HG03575 (cell line): ENCODE data around the gene ARL8B.

ENCODE experiments used
- ATAC-seq: cut with Tn5 transposase; IDR thresholded peaks from one replicate; pipeline ENCODE4 v1.9.1; 2021; ENCODE audit not compliant: unreplicated experiment, insufficient number of reproducible peaks, low FRiP score; ENCODE audit errors: extremely low read depth

The ARL8B gene

DNA sequence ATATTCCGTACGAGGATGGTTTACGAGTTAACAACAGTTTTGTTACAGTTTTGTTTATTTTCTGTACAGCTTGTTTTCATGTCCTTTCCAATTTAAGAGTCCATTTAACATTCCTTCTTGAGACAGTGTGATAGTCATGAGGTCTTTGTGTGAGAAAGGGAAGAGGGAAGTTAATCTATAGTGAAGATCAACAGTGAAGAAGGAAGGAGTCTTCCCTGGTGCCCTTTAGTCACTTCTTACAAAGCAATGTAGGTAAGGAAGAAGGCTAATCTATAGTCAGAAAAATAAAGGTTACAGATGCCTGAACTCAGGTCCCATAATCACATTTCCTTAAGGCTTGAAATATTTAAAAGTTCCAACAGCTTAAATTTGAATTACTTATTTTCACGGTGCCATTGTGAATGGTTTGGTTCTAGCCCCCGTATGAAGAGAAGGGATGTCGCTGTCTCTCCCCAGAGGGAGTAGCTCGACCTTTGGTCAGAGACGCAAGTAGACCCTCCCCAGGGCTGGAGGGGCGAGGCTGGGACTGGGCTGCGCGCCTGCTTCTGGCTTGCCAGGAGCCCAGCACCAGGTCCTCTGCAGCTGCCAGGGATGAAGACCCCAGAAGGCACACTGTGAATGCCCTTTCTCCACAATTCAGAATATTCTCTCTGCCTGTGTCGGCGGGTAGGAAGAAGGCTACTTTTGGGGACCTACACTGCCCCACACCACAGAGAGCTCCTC is 100.4 kb downstream of the ARL8B start:
- no peak for ATAC-seq

- ATAC-seq: no peak
Measured at GRCh38 chr3:5226783-5227182, 104.7 kb downstream of the ARL8B start.

DNA sequence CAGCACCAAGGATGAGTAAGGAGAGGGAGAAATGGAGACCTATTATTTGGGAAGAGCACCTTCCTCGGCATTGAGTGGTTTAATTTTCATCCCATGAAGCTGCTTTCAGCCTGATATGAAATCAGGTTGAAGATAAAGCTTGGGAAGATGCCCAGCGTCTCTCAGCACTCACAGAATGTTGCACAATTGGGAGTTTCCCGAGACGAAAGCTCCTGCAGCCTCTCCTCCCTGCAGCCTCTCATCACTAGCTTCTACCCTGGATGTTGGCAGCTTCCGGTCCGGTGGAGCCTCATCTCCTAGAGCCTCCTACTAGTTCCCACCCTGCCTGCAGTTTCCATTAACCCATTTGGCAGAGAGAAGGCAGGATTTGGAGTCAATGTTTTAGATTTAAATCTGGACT is 105.7 kb downstream of the ARL8B start:
- no peak for ATAC-seq

DNA sequence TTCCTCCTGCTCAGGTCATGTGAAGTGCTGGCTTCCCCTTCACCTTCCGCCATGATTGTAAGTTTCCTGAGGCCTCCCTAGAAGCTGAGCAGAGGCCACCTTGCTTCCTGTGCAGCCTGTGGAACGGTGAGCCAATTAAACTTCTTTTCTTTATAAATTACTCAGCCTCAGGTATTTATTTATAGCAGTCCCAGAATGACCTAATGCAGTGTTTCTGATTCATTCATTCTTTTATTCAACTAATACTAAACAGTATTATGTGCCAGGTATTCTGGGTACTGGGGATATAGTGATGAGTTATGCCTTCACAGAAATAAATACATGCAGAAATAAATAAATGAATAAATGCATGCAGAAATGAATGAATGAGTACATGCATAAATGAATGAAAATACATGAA is 107.3 kb downstream of the ARL8B start:
- ATAC-seq: no peak
